Measurements from ENCODE around the gene CRELD2.

GRCh38 chr22:49976439-49977175, 58.2 kb downstream of the CRELD2 start:
- TF ChIP-seq CTCF (IDR thresholded peaks at IDR 0.05): no peak
- no peak for TF ChIP-seq POLR2A (IDR thresholded peaks at IDR 0.05)
